ENCODE data around the gene BHMT.
"Not testable (repeated sequence)": the region's sequence is repeated elsewhere in the genome, so short reads cannot be mapped to it uniquely, and the experiment has no call there.

The BHMT gene

GRCh38 chr5:79111960-79112702 lies 522 bp downstream of the BHMT start:
- no peak for DNase-seq

- DNase-seq, result no peak
Observed at GRCh38 chr5:79112703-79113058, 1.1 kb downstream of the BHMT start.

GRCh38 chr5:79119486-79119885 lies 7.9 kb downstream of the BHMT start:
- DNase-seq, result peak; percentile 27

- peak; percentile 37 for DNase-seq
Observed at GRCh38 chr5:79120221-79120620, 8.6 kb downstream of the BHMT start.

- DNase-seq, result no peak
Observed at GRCh38 chr5:79122973-79123372, 11.4 kb downstream of the BHMT start.

GRCh38 chr5:79124607-79125006 lies 13.0 kb downstream of the BHMT start:
- no peak for DNase-seq

- no peak for DNase-seq
Observed at GRCh38 chr5:79130781-79131180, 19.2 kb downstream of the BHMT start.

GRCh38 chr5:79133121-79133656 lies 21.6 kb downstream of the BHMT start:
- peak; percentile 9 for DNase-seq

- DNase-seq, result peak; percentile 35
Observed at GRCh38 chr5:79133657-79134451, 22.2 kb downstream of the BHMT start.

- no peak for DNase-seq
Observed at GRCh38 chr5:79135790-79136553, 24.4 kb downstream of the BHMT start.

GRCh38 chr5:79136618-79137017 lies 25.0 kb downstream of the BHMT start:
- DNase-seq, result no peak

- no peak for DNase-seq
Observed at GRCh38 chr5:79140553-79140952, 28.9 kb downstream of the BHMT start.

GRCh38 chr5:79143684-79144379 lies 32.2 kb downstream of the BHMT start:
- no peak for DNase-seq

- DNase-seq, result no peak
Observed at GRCh38 chr5:79147076-79147475, 35.5 kb downstream of the BHMT start.

GRCh38 chr5:79149433-79149832 lies 37.8 kb downstream of the BHMT start:
- no peak for DNase-seq

GRCh38 chr5:79151942-79152671 lies 40.5 kb downstream of the BHMT start:
- DNase-seq, result no peak

- DNase-seq, result no peak
Observed at GRCh38 chr5:79157305-79157704, 45.7 kb downstream of the BHMT start.

- not testable (repeated sequence) for DNase-seq
Observed at GRCh38 chr5:79161647-79162046, 50.0 kb downstream of the BHMT start.

GRCh38 chr5:79168031-79168430 lies 56.4 kb downstream of the BHMT start:
- no peak for DNase-seq

GRCh38 chr5:79170661-79171060 lies 59.1 kb downstream of the BHMT start:
- DNase-seq, result peak; percentile 62

- DNase-seq, result peak; percentile 8
Observed at GRCh38 chr5:79171635-79172245, 60.1 kb downstream of the BHMT start.

GRCh38 chr5:79172269-79172668 lies 60.7 kb downstream of the BHMT start:
- peak; percentile 13 for DNase-seq

Measured in NCI-H226 (cell line).